ENCODE results near the gene SATL1.

The SATL1 gene

GRCh38 chrX:85052205-85052604 is 191.4 kb downstream of the SATL1 start:
- no peaks in the 10 kb centered on the region; the same call in 1 of the 2 replicates for H3K9me3 ChIP-seq (ENCODE audit: insufficient read depth, low read length)
- no peaks in the 10 kb centered on the region for H3K27me3 ChIP-seq (ENCODE audit: insufficient read depth, insufficient read length)
- no peaks in the 10 kb centered on the region for H3K4me1 ChIP-seq (ENCODE audit: insufficient read depth, insufficient read length)
- peaks cover 6% of the 10 kb centered on the region for H3K36me3 ChIP-seq (ENCODE audit: insufficient read depth, insufficient read length, low read length)
- H3K4me3 ChIP-seq (ENCODE audit: insufficient read length, low read depth) = no peak overlapping the region
- H3K9ac ChIP-seq (ENCODE audit: insufficient read length, low read depth) = no peak overlapping the region
- no peak for DNase-seq (ENCODE audit: low read depth, low spot score)
- no peak for TF ChIP-seq ZNF274 (IDR thresholded peaks at IDR 0.05; ENCODE audit: low read depth, low read length)
- TF ChIP-seq SUZ12 (IDR thresholded peaks at IDR 0.05; ENCODE audit: extremely low read depth, insufficient read depth, insufficient read length) = no peak
- TF ChIP-seq YY1 (IDR thresholded peaks at IDR 0.05; ENCODE audit: insufficient read depth, insufficient read length) = no peak

GRCh38 chrX:85051627-85052026 is 192.0 kb downstream of the SATL1 start:
- DNase-seq (ENCODE audit: low read depth, low spot score) = no peak
- TF ChIP-seq YY1 (IDR thresholded peaks at IDR 0.05; ENCODE audit: insufficient read depth, insufficient read length) = no peak
- no peak for TF ChIP-seq SUZ12 (IDR thresholded peaks at IDR 0.05; ENCODE audit: extremely low read depth, insufficient read depth, insufficient read length)
- TF ChIP-seq ZNF274 (IDR thresholded peaks at IDR 0.05; ENCODE audit: low read depth, low read length) = no peak
- Histone ChIP-seq H3K9ac (ENCODE audit: insufficient read length, low read depth) (no peak overlapping the region), H3K9me3 (ENCODE audit: insufficient read depth, low read length) (no peaks in the 10 kb centered on the region), H3K4me3 (ENCODE audit: insufficient read length, low read depth) (no peak overlapping the region), H3K27me3 (ENCODE audit: insufficient read depth, insufficient read length) (no peaks in the 10 kb centered on the region), H3K4me1 (ENCODE audit: insufficient read depth, insufficient read length) (no peaks in the 10 kb centered on the region), H3K36me3 (ENCODE audit: insufficient read depth, insufficient read length, low read length) (peaks cover 9% of the 10 kb centered on the region)

Measured in NT2/D1 (cell line).